AG04450 (cell line): ENCODE results near the gene MTUS2. TPM values are rescaled to one million over a fixed set of nuclear protein-coding genes. Genes with fewer than 3 reads are reported as not detected.
A peak's percentile ranks its signal among the peaks of the same experiment; 100 is the strongest.

Experiments used
- CTCF ChIA-PET: fragments of 300-600, 350-600 bp; formaldehyde crosslinking; extraction: SDS; loops from one replicate; lab custom pipeline; 2022; ENCODE audit warnings: antibody characterized with exemption, inconsistent platforms; lab: Charles Lee
- POLR2A ChIA-PET: fragments of 350-600 bp; formaldehyde crosslinking; extraction: SDS; loops from one replicate; lab custom pipeline; 2021; ENCODE audit warnings: antibody characterized with exemption, inconsistent platforms; lab: Yijun Ruan, JAX
- DNase-seq: peaks from one replicate; pipeline ENCODE4 v3.0.0-alpha.2; 2011; ENCODE audit warnings: low read depth, low spot score
- H3K27ac ChIP-seq: one replicate; pipeline ENCODE4 v1.5.1; 2012; ENCODE audit warnings: low read depth, low read length, control low read depth
- H3K27me3 ChIP-seq: one replicate; pipeline ENCODE4 v1.6.0; 2012; ENCODE audit warnings: low read length; ENCODE audit not compliant: control insufficient read depth, insufficient read depth
- H3K4me3 ChIP-seq: 2 replicates; pipeline ENCODE4 v1.5.1; 2011; ENCODE audit warnings: mild to moderate bottlenecking, low read depth, low read length, control low read depth
- H3K9me3 ChIP-seq: 2 replicates; pipeline ENCODE4 v1.5.1; 2012; ENCODE audit warnings: low read length; ENCODE audit not compliant: control insufficient read depth, insufficient read depth
- polyA plus RNA-seq: library from polyadenylated mRNA; depleted of rRNA; stranded (reverse); fragments of >200 nt; gene quantifications from 2 replicates; pipeline ENCODE4 v1.2.3, GENCODE V29; 2011
- TF ChIP-seq, protein P1 (sequence below): IDR thresholded peaks from 2 replicates; pipeline ENCODE4 v1.5.1; 2011; ENCODE audit warnings: low read depth, low read length, control low read depth, inconsistent platforms

Gene MTUS2
- polyA plus RNA-seq, 1 experiment: 0.02 TPM

DNA sequence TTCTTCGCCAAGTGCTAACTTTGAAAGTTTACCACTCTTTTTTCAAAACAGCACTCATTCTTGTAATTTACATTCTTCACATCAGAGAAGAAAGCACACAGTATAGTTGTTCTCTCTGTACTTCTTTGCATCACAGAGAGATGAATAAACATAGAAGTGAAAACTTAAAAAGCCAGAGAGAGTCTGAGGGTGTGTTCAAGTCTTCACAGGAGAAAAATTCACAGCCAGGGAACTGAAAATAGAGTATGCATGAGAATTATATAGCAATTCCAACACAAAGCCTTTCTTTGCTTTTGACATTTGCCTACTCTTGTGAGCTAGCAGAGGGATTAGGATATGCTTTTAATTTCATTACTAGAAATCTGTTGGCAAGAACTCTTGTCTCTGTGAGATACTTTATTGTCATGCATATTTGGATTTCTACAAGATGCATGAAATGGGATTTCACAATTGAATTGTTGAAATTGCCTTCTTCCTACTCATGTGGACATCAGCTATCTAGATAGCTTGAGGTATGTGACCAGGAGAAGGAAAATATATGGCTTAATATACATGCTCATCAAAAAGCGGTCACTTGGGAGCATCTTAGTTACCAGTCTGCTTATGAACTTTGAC is 609.3 kb downstream of the MTUS2 start:
- no peak for DNase-seq
- Histone ChIP-seq H3K4me3 (no peak overlapping the region), H3K27ac (no peak overlapping the region), H3K9me3 (no peaks in the 10 kb centered on the region), H3K27me3 (peaks cover 39% of the 10 kb centered on the region)
- TF ChIP-seq, protein P1, sequence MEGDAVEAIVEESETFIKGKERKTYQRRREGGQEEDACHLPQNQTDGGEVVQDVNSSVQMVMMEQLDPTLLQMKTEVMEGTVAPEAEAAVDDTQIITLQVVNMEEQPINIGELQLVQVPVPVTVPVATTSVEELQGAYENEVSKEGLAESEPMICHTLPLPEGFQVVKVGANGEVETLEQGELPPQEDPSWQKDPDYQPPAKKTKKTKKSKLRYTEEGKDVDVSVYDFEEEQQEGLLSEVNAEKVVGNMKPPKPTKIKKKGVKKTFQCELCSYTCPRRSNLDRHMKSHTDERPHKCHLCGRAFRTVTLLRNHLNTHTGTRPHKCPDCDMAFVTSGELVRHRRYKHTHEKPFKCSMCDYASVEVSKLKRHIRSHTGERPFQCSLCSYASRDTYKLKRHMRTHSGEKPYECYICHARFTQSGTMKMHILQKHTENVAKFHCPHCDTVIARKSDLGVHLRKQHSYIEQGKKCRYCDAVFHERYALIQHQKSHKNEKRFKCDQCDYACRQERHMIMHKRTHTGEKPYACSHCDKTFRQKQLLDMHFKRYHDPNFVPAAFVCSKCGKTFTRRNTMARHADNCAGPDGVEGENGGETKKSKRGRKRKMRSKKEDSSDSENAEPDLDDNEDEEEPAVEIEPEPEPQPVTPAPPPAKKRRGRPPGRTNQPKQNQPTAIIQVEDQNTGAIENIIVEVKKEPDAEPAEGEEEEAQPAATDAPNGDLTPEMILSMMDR: no peak
- ChIA-PET POLR2A (no interaction called here), CTCF (no interaction called here)

DNA sequence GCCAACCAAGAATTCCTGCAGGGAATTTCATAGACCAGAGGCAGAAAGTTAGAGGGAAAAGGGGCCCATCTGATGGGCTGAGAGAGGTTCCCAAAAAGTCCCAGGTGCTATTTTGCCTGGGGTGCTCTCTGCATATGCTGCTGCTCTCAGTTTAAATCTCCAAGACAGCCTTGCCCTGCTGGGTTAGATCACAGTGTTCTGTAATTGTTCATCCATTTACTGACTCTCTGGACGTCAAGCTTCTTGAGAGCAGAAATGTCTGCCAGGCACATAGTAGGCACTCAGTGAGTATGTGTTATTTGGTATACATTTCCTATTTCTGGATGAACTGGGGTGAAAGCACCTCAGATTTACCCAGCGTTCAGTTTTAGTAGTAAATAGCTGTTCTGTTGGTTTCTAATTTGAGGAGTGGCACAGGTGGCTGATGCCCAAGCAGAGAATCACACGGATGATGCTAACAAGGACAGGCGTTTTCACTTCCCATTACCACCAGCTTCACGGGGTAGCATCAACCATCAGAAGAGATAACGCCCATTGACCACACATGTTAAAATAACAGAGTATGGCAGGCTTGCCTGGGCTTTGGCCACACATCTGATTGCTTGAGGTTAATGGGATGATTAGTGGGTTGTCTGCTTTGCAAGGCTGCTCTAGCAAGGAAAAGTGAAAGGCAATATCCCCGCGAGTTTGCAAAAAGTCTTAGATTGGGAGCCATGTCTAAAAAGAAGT is 614.2 kb downstream of the MTUS2 start:
- POLR2A ChIA-PET: no interaction called here
- Histone ChIP-seq H3K9me3 (no peaks in the 10 kb centered on the region), H3K27me3 (peaks cover 9% of the 10 kb centered on the region), H3K27ac (no peak overlapping the region), H3K4me3 (no peak overlapping the region)
- CTCF ChIA-PET: interaction anchor here (2.3 kb wide), 1 partner anchor 21 kb away, joined by 9 read pairs; no protein-coding TSS in a partner anchor
- no peak for DNase-seq
- TF ChIP-seq, protein P1: no peak

DNA sequence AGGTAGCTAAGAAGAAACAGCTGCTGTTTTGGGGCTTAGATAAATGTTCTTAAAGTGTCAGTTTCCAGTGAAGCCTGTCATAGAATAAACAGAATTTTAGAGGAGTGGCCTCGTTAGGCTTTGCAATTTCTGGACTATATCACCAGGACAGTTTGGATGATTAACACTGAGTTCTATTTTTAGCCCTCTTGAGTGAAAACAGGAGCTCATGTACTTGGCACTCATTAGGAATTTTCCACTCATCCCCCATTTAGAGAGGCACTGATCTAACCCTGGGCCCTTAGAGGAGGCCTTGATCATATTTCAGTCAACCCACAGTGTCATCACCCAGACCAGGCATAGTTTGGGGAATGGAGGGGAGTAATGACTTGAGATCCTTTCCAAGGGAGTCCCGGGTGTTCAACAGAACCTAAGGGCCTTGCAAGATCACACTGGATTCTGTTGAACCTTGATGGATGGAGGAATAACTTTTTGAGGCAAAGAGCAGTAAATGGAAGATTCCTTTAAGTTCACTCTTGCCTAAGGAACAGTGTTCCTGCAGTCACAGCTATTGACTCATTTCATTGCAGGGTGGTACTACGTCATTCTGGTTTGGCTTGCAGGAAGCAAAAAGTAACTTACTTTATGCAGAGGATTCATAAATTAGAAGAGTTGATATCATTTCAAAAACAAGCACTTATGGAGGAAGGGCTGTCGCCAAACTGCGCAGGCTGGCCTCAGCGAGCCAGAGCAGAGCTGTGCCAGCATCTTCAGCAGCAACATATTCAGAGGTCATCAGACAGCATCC is 615.2 kb downstream of the MTUS2 start:
- Histone ChIP-seq H3K4me3 (no peak overlapping the region), H3K27me3 (peaks cover 6% of the 10 kb centered on the region), H3K9me3 (no peaks in the 10 kb centered on the region), H3K27ac (peak overlapping the region; percentile 81)
- TF ChIP-seq, protein P1: no peak
- ChIA-PET POLR2A (no interaction called here), CTCF (interaction anchor here (2.3 kb wide), 1 partner anchor 20 kb away, joined by 9 read pairs; no protein-coding TSS in a partner anchor)
- peak; percentile 45 for DNase-seq

DNA sequence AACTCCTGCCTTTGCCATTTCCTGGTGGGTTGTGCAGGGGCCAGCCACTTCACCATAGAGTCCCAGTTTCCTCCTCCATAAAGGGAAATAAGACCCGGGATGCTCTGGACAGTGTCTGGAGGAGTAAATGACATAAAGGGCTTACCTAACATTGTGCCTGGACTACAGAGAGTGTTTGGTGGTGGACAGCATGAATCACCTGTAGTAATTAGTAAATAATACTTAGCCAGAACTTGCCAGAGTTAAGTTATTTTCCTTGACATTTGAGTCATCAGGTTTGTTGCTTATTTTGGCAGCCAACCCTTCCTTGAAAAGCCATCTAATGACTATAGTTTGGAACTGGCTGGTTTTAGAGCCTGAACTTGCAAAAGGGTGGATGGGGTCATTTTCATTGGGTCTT is 616.2 kb downstream of the MTUS2 start:
- H3K27me3 ChIP-seq: peaks cover 3% of the 10 kb centered on the region
- H3K27ac ChIP-seq: no peak overlapping the region
- no peak overlapping the region for H3K4me3 ChIP-seq
- ChIA-PET POLR2A (no interaction called here), CTCF (interaction anchor here (2.3 kb wide), 1 partner anchor 19 kb away, joined by 9 read pairs; no protein-coding TSS in a partner anchor)
- TF ChIP-seq, protein P1: no peak
- H3K9me3 ChIP-seq: no peaks in the 10 kb centered on the region
- no peak for DNase-seq
